Keratinocyte (primary cell): ENCODE results near the gene OBI1. TPM values are rescaled to one million over a fixed set of nuclear protein-coding genes. Genes with fewer than 3 reads are reported as not detected.

Experiments
- DNase-seq: peaks from one replicate; pipeline ENCODE4 v3.0.0-alpha.2; 2011; ENCODE audit warnings: low read depth, missing footprints, low spot score
- FAIRE-seq: peaks from 2 replicates; lab custom pipeline; 2011; peaks lifted over from hg19 to GRCh38; lab: Jason Lieb, UNC
- H2AFZ ChIP-seq: 2 replicates; pipeline ENCODE4 v1.6.0; 2012; ENCODE audit warnings: low read length, control low read depth, inconsistent platforms; ENCODE audit not compliant: control insufficient read depth
- H3K27ac ChIP-seq: 2 replicates; pipeline ENCODE4 v1.5.1; 2011; ENCODE audit warnings: low read length; ENCODE audit not compliant: control insufficient read depth, insufficient read depth
- H3K27me3 ChIP-seq: 3 replicates; pipeline ENCODE4 v1.6.0; 2011; ENCODE audit warnings: low read length; ENCODE audit not compliant: control insufficient read depth, insufficient read depth; ENCODE audit errors: extremely low read depth
- H3K36me3 ChIP-seq, 2 experiments: 2 replicates in 1 of 2; 3 replicates in 1 of 2; pipeline ENCODE4 v1.5.1; 2011; ENCODE audit warnings: low read length in 2 of 2, mild to moderate bottlenecking in 1 of 2; ENCODE audit not compliant: control insufficient read depth in 2 of 2, insufficient read depth in 2 of 2; ENCODE audit errors: extremely low read depth in 1 of 2
- H3K4me1 ChIP-seq: 3 replicates; pipeline ENCODE4 v1.5.1; 2011; ENCODE audit warnings: low read length; ENCODE audit not compliant: control insufficient read depth, insufficient read depth; ENCODE audit errors: extremely low read depth
- H3K4me2 ChIP-seq: 3 replicates; pipeline ENCODE4 v1.6.0; 2011; ENCODE audit warnings: low read depth, low read length; ENCODE audit not compliant: control insufficient read depth, insufficient read depth; ENCODE audit errors: extremely low read depth
- H3K4me3 ChIP-seq, 3 experiments: fragments of 200-600 bp in 1 of 3; sonication (generic) in 1 of 3; 2 replicates in 2 of 3; 3 replicates in 1 of 3; pipeline ENCODE4 v1.5.1; 2011 to 2016; ENCODE audit warnings: low read length in 3 of 3, mild to moderate bottlenecking in 3 of 3, control low read depth in 2 of 3, inconsistent platforms in 1 of 3, low read depth in 1 of 3, mixed read lengths in 1 of 3, mixed run types in 1 of 3, moderate library complexity in 1 of 3; ENCODE audit not compliant: control insufficient read depth in 2 of 3, insufficient read depth in 2 of 3; ENCODE audit errors: extremely low read depth in 1 of 3
- H3K79me2 ChIP-seq: 2 replicates; pipeline ENCODE4 v1.6.0; 2012; ENCODE audit warnings: low read length; ENCODE audit not compliant: control insufficient read depth, insufficient read depth
- H3K9ac ChIP-seq: 3 replicates; pipeline ENCODE4 v1.6.0; 2011; ENCODE audit warnings: low read length; ENCODE audit not compliant: control insufficient read depth, insufficient read depth; ENCODE audit errors: extremely low read depth
- H3K9me1 ChIP-seq: 3 replicates; pipeline ENCODE4 v1.6.0; 2011; ENCODE audit warnings: low read length; ENCODE audit not compliant: control insufficient read depth, insufficient read depth; ENCODE audit errors: extremely low read depth
- H3K9me3 ChIP-seq: 2 replicates; pipeline ENCODE4 v1.5.1; 2012; ENCODE audit warnings: low read depth, low read length; ENCODE audit not compliant: control insufficient read depth
- H4K20me1 ChIP-seq: 3 replicates; pipeline ENCODE4 v1.6.0; 2011; ENCODE audit warnings: low read length; ENCODE audit not compliant: control insufficient read depth, insufficient read depth; ENCODE audit errors: extremely low read depth
- CTCF ChIP-seq, 3 experiments: IDR thresholded peaks in 1 of 3; conservative IDR thresholded peaks in 1 of 3; optimal IDR thresholded peaks in 1 of 3; 2 replicates in 2 of 3; 3 replicates in 1 of 3; pipeline versions ENCODE3 to v1.5.1; 2011; ENCODE audit warnings: low read length in 3 of 3, mild to moderate bottlenecking in 3 of 3, moderate library complexity in 2 of 3, control low read depth in 1 of 3, inconsistent platforms in 1 of 3; ENCODE audit not compliant: insufficient read depth in 2 of 3; ENCODE audit errors: extremely low read depth in 1 of 3
- EZH2 ChIP-seq: IDR thresholded peaks from one replicate; pipeline ENCODE4 v1.6.1; 2012; ENCODE audit warnings: inconsistent platforms, mild to moderate bottlenecking, low read length, moderate library complexity
- dilution Hi-C: fragments of 300-500 bp; cut with MboI; formaldehyde crosslinking; loops from one replicate; pipeline ENCODE4 v1.7.0; 2020; ENCODE audit warnings: low sequenced_read_pairs; ENCODE audit not compliant: extremely low pct_ligation_motif_present
- polyA plus RNA-seq, 5 experiments: library from polyadenylated mRNA; depleted of rRNA in 3 of 5; stranded (reverse) in 3 of 5; stranded (forward) in 1 of 5; unstranded in 1 of 5; fragments of >200 nt; gene quantifications; 1 replicate in 1 of 5; 2 replicates in 3 of 5; 3 replicates in 1 of 5; pipeline versions ENCODE4 v1.2.1 to v1.2.3, GENCODE V29; 2011 to 2012; ENCODE audit warnings: missing spikeins in 2 of 5, low read depth in 1 of 5, low replicate concordance in 1 of 5

OBI1 gene
- polyA plus RNA-seq, 1 donor (not counting 4 experiments of a cell fraction or from before 2014, with no cell fraction given): 14.4 TPM

GRCh38 chr13:78618411-78618810 is 40.5 kb downstream of the OBI1 start:
- H3K9me3 ChIP-seq: no peaks in the 10 kb centered on the region
- FAIRE-seq: no peak
- DNase-seq: no peak
- no peak overlapping the region for H3K4me3 ChIP-seq
- H3K4me2 ChIP-seq: no peak overlapping the region
- no peaks in the 10 kb centered on the region for H3K4me1 ChIP-seq
- no peak overlapping the region for H2AFZ ChIP-seq
- H3K36me3 ChIP-seq: peaks cover 4% of the 10 kb centered on the region in 2 experiments
- H3K79me2 ChIP-seq: no peaks in the 10 kb centered on the region
- no peak for TF ChIP-seq CTCF (optimal IDR thresholded peaks at IDR 0.05 in 1 of 3, IDR thresholded peaks at IDR 0.05 in 1 of 3, conservative IDR thresholded peaks at IDR 0.05 in 1 of 3; ENCODE audit: extremely low read depth in 1 of 3, insufficient read depth in 2 of 3, low read length in 3 of 3)
- no peak for TF ChIP-seq EZH2
- no peaks in the 10 kb centered on the region for H3K27me3 ChIP-seq
- no peak overlapping the region for H3K27ac ChIP-seq
- H4K20me1 ChIP-seq: no peaks in the 10 kb centered on the region
- dilution Hi-C loops: no loop called here
- no peak overlapping the region for H3K9ac ChIP-seq
- H3K9me1 ChIP-seq: peaks cover 3% of the 10 kb centered on the region

DNA sequence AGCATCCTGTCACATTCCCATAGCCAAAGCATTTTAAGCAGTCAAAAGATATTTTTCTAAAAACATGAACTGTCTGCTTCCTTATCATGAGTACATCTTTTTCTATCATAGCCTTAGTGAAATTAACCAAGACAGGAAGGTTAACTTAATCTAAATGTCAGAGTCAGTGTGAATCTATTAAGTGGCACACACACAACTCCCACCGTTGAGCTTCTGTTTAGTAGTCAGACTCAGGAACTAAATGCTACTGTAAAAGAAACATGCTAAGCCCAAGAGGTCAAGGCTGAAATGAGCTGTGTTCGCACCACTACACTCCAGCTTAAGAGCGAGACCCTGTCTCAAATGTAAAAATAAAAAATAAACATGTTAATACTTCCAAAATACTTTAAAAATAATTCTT is 47.9 kb downstream of the OBI1 start:
- Histone ChIP-seq H3K4me3 (no peak overlapping the region), H3K9me1 (no peaks in the 10 kb centered on the region), H2AFZ (no peak overlapping the region), H3K36me3 (no peaks in the 10 kb centered on the region), H3K4me1 (peaks cover 8% of the 10 kb centered on the region), H3K79me2 (no peaks in the 10 kb centered on the region), H3K9ac (no peak overlapping the region), H3K27me3 (peaks cover 51% of the 10 kb centered on the region), H4K20me1 (no peaks in the 10 kb centered on the region), H3K9me3 (no peaks in the 10 kb centered on the region), H3K4me2 (no peak overlapping the region), H3K27ac (no peak overlapping the region)
- FAIRE-seq (no peak), DNase-seq (no peak)
- TF ChIP-seq CTCF (optimal IDR thresholded peaks at IDR 0.05 in 1 of 3, IDR thresholded peaks at IDR 0.05 in 1 of 3, conservative IDR thresholded peaks at IDR 0.05 in 1 of 3; ENCODE audit: extremely low read depth in 1 of 3, insufficient read depth in 2 of 3, low read length in 3 of 3): no peak
- no peak for TF ChIP-seq EZH2
- dilution Hi-C loops: no loop called here
